DMS114 treated with DMSO at 0.1 percent for 48 hours (cell line): ENCODE results near the gene RBM39.

Source experiments
- DNase-seq: peaks from one replicate; lab custom pipeline; 2025; ENCODE audit not compliant: unreplicated experiment; lab: John Stamatoyannopoulos, UW

RBM39 gene

GRCh38 chr20:35680452-35681183, 61.4 kb downstream of the RBM39 start:
- no peak for DNase-seq

GRCh38 chr20:35674921-35675320, 67.1 kb downstream of the RBM39 start:
- DNase-seq: no peak

GRCh38 chr20:35673884-35674283, 68.2 kb downstream of the RBM39 start:
- no peak for DNase-seq

- no peak for DNase-seq
These were observed 72.4 kb downstream of the RBM39 start for GRCh38 chr20:35669681-35670080.

- no peak for DNase-seq
These were observed 72.8 kb downstream of the RBM39 start for GRCh38 chr20:35669221-35669620.

- no peak for DNase-seq
These were observed 76.1 kb downstream of the RBM39 start for GRCh38 chr20:35665949-35666288.

GRCh38 chr20:35664466-35665206, 77.4 kb downstream of the RBM39 start, which contains the start of the genes CPNE1 and RBM12:
Gene CPNE1, minus strand, starts transcription at chr20:35664900. Its CDS starts 31,977 bp downstream, at chr20:35632923.
Gene RBM12, minus strand, starts transcription at chr20:35664900. Its CDS starts 9,578 bp downstream, at chr20:35655322.
- peak; percentile 88 for DNase-seq

GRCh38 chr20:35663516-35664465, 78.3 kb downstream of the RBM39 start:
- peak; percentile 17 for DNase-seq

GRCh38 chr20:35662551-35662950, 79.5 kb downstream of the RBM39 start:
- no peak for DNase-seq

- no peak for DNase-seq
These were observed 80.2 kb downstream of the RBM39 start for GRCh38 chr20:35661908-35662307.

- DNase-seq: no peak
These were observed 81.0 kb downstream of the RBM39 start for GRCh38 chr20:35661053-35661452.

- no peak for DNase-seq
These were observed 81.7 kb downstream of the RBM39 start for GRCh38 chr20:35660122-35660937.

GRCh38 chr20:35657271-35657670, 84.8 kb downstream of the RBM39 start:
- DNase-seq: no peak

- DNase-seq: no peak
These were observed 87.6 kb downstream of the RBM39 start for GRCh38 chr20:35654415-35654814.

GRCh38 chr20:35653893-35654292, 88.2 kb downstream of the RBM39 start:
- no peak for DNase-seq
